ACC112 (cell line): ENCODE measurements around the gene DDN.

Source experiments
- H2AFZ ChIP-seq: fragments of 200-600 bp; sonication (generic); one replicate; pipeline ENCODE4 v1.6.0; 2017; ENCODE audit warnings: antibody characterized with exemption, low read length; ENCODE audit not compliant: unreplicated experiment
- H3K27ac ChIP-seq: fragments of 200-600 bp; sonication (generic); 2 replicates; pipeline ENCODE4 v1.5.1; 2014; ENCODE audit warnings: low read depth, mild to moderate bottlenecking, antibody characterized with exemption, low read length, moderate library complexity
- H3K27me3 ChIP-seq: fragments of 200-600 bp; sonication (generic); 2 replicates; pipeline ENCODE4 v1.6.1; 2014; ENCODE audit warnings: mild to moderate bottlenecking, antibody characterized with exemption, low read length, moderate library complexity, mixed read lengths; ENCODE audit not compliant: insufficient read depth
- H3K36me3 ChIP-seq: fragments of 200-600 bp; sonication (generic); 2 replicates; pipeline ENCODE4 v1.6.1; 2016; ENCODE audit warnings: mild to moderate bottlenecking, antibody characterized with exemption, low read length, moderate library complexity, mixed read lengths; ENCODE audit not compliant: insufficient read depth
- H3K4me1 ChIP-seq: fragments of 200-600 bp; sonication (generic); one replicate; pipeline ENCODE4 v1.6.1; 2016; ENCODE audit warnings: low read length, mixed read lengths; ENCODE audit not compliant: insufficient read depth, unreplicated experiment, control insufficient read depth
- H3K4me3 ChIP-seq: fragments of 200-600 bp; sonication (generic); 2 replicates; pipeline ENCODE4 v1.5.1; 2014; ENCODE audit warnings: mild to moderate bottlenecking, low read depth, low read length
- H3K79me2 ChIP-seq: fragments of 200-600 bp; sonication (generic); one replicate; pipeline ENCODE4 v1.6.0; 2016; ENCODE audit warnings: low read length; ENCODE audit not compliant: control insufficient read depth, unreplicated experiment, insufficient read depth

DDN gene

DNA sequence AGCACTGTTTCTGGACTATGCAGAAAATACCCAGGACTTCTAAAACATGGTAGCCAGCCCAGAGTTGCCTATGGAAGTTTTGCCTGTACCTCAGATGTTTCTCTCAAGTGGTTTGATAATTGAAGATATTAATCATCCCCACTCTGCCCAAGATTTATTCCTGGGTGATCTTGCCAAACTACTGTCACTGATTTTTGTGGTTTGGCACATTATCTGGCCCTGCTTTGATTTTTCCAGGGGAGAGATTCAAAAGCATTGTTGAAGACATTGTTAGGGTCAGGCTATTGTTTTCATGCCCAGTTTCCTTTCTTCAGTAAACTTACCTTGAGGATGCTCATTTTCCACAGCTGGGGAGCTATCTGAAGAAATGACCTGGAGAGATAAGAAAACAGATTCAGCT is 13.6 kb upstream of the DDN start:
- Histone ChIP-seq H3K27me3 (no peaks in the 10 kb centered on the region), H3K36me3 (peaks cover 8% of the 10 kb centered on the region; the same call in 1 of the 2 replicates), H2AFZ (no peak overlapping the region), H3K4me3 (no peak overlapping the region), H3K27ac (no peak overlapping the region), H3K4me1 (peaks cover 11% of the 10 kb centered on the region), H3K79me2 (peaks cover 28% of the 10 kb centered on the region)

DNA sequence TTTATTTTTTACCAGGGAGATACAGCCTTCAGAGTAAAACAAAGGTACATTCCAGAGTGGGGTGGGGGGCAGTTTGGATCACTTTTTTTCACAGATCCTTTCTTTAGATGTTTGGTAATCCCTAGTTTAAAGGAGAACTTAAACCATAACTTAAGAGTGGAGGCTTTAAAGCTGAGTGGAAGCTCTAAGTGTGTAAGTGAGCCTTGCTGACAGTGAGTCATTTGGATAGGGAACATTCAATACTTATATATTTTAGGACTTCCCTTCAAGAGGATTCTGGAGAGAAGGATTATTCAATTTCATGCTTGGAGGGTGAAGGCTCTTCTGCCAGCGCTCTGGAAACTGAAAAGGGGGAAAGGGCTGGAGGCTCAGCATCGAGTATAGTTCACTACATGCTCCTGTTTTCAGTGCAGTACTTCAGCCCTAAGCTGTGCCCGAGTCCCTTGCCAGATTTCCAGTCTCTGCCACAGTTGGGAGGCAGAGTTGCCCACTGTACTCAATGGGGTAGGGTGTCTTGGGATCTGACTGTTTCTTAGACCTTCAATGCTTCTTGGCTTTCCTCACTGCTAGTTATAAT is 11.0 kb upstream of the DDN start:
- no peak overlapping the region for H3K4me3 ChIP-seq
- peaks cover 9% of the 10 kb centered on the region for H3K79me2 ChIP-seq
- peaks cover 3% of the 10 kb centered on the region for H3K4me1 ChIP-seq
- no peak overlapping the region for H2AFZ ChIP-seq
- peaks cover 10% of the 10 kb centered on the region for H3K36me3 ChIP-seq
- no peak overlapping the region for H3K27ac ChIP-seq
- no peaks in the 10 kb centered on the region for H3K27me3 ChIP-seq

DNA sequence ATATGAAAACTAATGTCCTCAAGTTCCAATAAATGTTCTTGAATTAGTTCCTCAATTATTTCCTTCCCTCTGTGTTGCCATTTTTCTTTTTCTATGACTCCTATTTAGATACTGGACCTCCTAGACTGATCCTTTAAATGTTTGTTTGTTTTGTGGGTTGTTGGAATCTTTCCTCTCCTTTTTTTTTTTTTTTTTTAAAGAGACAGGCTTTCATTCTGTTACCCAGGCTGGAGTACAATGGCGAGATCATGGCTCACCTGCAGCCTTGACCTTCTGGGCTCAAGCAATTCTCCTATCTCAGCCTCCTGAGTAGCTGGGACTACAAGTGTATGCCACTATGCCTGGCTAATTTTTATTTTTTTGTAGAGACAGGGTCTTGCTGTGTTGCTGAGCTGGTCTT is 9.8 kb upstream of the DDN start:
- H3K4me1 ChIP-seq, result no peaks in the 10 kb centered on the region
- H3K36me3 ChIP-seq, result peaks cover 13% of the 10 kb centered on the region

DNA sequence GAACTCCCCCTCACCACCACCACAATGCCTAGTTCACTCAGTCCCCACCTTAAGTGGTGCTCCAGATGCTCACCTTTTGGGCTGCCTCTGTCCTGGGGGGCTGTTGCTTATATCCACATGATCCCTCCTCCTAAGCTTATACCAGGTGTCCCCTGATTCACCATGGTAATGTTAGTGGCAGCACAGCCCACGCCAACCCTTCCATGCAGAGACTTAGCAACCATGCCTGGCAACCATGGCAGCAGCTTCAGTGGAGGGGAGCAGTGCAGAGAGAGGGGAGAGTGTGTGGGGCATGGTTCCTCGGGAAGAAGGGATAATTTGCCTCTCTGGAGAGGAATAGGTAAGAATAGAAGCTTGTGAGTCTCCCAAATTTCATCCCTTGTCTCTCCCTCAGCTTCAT is 1.2 kb upstream of the DDN start:
- Histone ChIP-seq H3K27me3 (peaks cover 12% of the 10 kb centered on the region; the same call in 1 of the 2 replicates), H3K36me3 (peaks cover 8% of the 10 kb centered on the region; the same call in 1 of the 2 replicates), H3K4me1 (peaks cover 14% of the 10 kb centered on the region), H3K79me2 (no peaks in the 10 kb centered on the region), H3K27ac (no peak overlapping the region), H2AFZ (no peak overlapping the region), H3K4me3 (peak overlapping the region; percentile 73; the same call in 1 of the 2 replicates)

More for the DNA sequence above, 9.8 kb upstream of the DDN start:
- Histone ChIP-seq H3K4me3 (no peak overlapping the region), H2AFZ (no peak overlapping the region), H3K27me3 (no peaks in the 10 kb centered on the region), H3K27ac (no peak overlapping the region), H3K79me2 (no peaks in the 10 kb centered on the region)

DNA sequence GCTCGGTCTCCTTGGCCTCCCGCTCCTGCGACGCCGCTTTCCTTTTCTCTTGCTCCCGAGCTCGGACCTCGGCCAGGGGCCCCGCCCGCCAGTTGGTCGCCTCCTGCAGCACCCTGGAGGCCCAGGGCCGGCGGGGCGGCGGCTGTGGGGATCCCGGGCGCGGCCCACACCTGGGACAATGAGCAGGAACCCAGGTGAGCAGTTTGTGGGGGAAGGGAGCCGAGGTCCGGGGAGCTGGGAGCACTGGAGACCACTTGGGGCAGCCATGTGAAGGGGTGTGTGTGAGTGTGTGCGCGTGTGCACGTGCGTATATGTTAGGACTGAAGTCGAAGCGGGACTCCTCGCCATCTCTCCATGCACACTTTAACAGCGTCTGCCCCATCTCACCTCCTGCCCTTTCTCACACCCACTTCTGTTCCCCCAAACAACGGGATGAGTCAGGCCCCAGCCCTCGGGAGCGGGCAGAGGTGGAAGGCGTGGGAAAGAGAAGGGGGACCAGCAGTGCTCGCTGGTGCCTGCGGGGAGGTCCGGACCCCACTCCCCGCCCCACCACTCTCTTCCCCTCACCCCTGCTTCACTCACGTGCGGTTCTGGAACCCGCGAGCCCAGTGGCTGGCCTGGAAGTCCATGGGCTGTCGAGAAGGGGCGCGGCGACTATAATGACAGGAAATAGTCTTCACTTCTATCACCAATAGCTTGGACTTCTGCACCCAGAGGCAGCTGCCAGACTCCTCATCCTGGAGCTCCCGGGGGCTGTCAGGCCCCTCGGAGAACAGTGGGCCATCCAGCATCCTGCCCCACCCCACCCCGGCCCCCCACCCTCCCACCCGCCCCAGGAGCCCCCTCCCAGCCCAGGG is 450 bp downstream of the DDN start:
- Histone ChIP-seq H3K79me2 (no peaks in the 10 kb centered on the region), H3K4me3 (peak overlapping the region; percentile 74), H3K36me3 (peaks cover 3% of the 10 kb centered on the region; the same call in 1 of the 2 replicates), H3K4me1 (peaks cover 14% of the 10 kb centered on the region), H3K27me3 (peaks cover 28% of the 10 kb centered on the region), H2AFZ (peak overlapping the region; percentile 63), H3K27ac (no peak overlapping the region)

DNA sequence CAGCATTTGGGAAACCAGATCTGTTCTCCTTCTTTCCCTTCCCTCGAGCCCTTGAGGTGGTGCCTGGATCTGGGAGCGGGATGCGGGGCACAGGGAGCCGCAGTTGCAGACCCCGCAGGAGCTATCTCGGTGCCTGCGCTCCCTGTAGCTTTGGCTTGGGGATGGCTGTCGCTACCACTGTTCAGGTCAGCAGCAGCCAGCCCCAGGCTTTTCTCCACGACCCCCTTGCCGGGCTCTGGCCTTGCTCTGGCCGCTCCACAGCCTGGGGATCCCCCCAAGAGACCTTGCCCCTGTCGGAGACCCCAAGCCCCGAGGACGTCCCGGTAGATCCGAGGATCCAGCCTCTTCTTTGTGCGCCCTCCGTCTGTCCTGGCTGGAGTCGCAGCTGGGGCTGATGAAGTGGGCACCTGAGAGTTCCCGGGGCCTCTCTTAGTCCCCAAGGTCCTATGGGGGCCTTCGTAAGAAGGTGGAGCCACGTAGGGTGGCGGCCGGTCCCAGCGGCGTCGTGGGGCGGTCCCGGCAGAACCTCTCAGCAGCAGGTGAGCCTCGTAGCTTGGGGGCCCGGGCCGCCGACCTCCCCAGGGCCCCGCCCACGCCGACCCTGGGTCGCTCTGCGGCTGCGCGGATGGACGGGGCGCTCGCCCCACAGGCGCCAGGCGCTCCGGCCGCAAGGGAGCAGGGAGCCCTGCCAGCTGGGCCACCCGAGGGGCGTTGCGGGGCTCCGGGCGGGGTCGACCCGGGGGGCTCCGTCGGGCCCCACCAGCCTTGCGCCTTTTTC is 1.3 kb downstream of the DDN start:
- Histone ChIP-seq H3K4me3 (peak overlapping the region; percentile 74), H3K27ac (no peak overlapping the region), H3K36me3 (peaks cover 3% of the 10 kb centered on the region; the same call in 1 of the 2 replicates)

DNA sequence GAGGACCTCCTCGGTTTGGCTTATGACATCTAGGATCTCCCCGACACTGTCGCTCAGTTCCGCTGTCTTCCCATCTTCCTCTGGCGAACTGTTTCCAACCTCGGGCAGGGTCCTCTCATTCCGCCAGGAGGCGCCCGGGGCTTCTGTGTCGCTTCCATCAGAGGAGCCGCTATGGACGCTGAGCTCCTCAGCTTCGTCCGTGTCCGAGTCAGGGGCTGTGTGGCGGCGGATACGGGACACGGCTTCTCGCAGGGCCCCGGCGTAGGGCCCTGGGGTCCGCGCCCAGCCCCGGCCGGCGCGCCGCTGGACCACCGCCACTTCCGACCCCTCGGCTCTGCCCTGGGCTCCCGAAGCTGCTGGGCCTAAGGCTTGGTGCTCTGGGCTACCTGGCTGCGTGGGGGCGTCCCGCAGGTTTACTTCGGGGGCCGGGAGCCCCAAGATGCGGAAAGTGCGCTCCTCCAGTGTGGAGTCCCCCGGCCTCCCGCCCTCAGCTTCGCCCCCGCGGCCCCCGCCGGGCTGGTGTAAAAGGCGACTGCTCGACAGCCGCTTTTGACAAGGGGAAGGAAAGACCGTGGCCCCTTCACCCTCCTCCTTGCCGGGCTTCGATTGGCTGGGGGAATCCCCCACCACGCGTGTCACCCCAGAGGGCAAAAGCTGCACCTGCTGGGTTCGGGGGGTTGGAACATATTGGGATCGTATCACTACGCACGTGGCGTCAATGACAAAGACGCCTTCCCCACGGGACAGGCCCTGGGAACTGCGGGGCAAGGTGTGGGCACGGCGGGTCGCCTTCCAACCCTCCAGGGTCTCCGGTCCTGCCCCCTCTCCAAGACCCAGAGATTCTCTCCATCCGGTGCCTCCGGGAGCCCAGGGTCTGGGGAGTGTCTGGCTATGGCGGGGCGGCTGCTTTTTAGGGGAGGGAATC is 2.1 kb downstream of the DDN start:
- Histone ChIP-seq H3K79me2 (no peaks in the 10 kb centered on the region), H3K4me3 (peak overlapping the region; percentile 57; the same call in 1 of the 2 replicates), H2AFZ (peak overlapping the region; percentile 65), H3K27me3 (peaks cover 33% of the 10 kb centered on the region), H3K27ac (no peak overlapping the region), H3K36me3 (peaks cover 3% of the 10 kb centered on the region; the same call in 1 of the 2 replicates), H3K4me1 (peaks cover 14% of the 10 kb centered on the region)

More for the DNA sequence above, 1.3 kb downstream of the DDN start:
- Histone ChIP-seq H3K79me2 (no peaks in the 10 kb centered on the region), H3K4me1 (peaks cover 14% of the 10 kb centered on the region), H2AFZ (peak overlapping the region; percentile 63), H3K27me3 (peaks cover 31% of the 10 kb centered on the region)

DNA sequence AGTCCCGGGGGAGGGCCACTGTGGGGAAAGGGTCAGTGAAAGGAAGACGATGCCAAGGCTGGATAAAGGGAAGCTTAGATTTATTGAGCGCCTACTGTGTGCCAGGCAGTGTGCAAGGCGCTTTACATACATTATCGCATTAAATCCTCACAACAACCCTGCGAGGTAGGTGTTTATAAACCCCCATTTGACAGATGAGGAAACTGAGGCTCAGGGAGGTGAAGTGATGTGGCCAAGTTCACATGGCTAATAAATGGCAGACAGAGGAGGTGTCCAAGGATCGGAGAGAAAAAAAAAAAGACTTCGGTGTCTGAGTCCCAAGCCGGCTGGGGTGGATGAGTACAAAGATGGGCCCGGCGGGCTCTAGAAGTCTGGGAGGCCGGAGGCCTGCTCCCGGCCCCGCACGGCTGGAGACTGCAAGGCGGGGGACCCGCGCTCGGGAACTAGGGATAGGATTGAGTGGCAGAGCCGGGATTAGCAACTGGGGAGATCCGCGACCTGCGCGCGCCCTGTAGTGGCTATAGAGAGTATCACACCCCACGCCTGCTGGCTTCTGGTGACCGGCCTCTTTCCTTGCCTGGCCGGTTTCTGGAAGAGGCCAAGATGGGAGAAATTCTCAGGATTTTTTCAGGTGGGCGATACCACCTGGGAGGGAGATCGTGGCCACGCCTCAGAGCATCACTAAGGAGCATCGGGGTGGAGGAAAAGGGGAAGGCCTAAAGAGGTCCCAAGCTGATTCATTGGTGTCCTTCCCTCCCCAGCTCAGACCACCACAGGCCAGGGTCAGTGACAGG is 3.9 kb downstream of the DDN start:
- Histone ChIP-seq H3K27ac (no peak overlapping the region), H3K36me3 (no peaks in the 10 kb centered on the region), H3K4me1 (peaks cover 10% of the 10 kb centered on the region), H2AFZ (no peak overlapping the region), H3K79me2 (no peaks in the 10 kb centered on the region), H3K27me3 (peaks cover 33% of the 10 kb centered on the region), H3K4me3 (peak overlapping the region; percentile 37; the same call in 1 of the 2 replicates)

DNA sequence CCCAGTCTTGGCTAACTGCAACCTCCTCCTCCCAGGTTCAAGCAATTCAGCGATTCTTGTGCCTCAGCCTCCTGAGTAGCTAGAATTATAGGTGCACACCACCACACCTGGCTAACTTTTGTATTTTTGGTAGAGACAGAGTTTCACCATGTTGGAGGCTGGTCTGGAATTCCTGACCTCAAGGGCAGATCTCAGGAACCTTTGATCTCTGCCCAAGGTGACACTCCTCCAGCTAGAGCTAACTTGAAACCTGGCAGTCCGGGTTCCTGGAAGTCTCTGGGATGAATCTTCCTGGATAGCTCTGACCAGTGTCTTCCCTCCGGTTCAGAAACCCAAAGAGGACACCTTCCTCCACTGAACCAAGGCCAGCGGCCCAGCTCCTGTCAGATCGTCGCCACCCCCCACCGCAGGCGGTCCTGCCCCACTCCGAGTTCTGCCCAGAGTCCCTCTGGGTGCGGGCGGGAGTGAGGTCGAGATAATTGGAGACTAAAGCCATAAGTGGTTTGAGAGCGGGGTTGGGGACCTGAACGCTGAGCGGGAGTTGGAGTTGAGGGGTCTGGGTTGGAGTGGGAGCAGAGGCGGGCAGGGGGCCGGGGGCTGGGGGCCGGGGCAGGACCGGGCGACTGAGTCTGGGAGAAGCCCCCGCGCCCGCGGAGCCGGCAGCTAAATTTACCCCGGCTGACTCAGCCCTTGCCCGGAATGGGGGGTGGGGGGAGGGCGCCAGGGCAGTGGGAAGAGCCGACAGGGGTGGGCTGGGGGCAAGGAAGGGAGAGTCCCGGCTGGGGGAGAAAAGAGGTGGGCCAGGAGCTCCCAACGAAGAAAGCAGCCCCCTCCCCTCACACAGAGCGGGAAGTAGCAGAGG is 4.7 kb downstream of the DDN start:
- no peak overlapping the region for H2AFZ ChIP-seq
- H3K79me2 ChIP-seq, result no peaks in the 10 kb centered on the region
- no peak overlapping the region for H3K27ac ChIP-seq
- no peak overlapping the region for H3K4me3 ChIP-seq
- H3K4me1 ChIP-seq, result peaks cover 2% of the 10 kb centered on the region
- peaks cover 36% of the 10 kb centered on the region for H3K27me3 ChIP-seq
- no peaks in the 10 kb centered on the region for H3K36me3 ChIP-seq
